Rectal smooth muscle tissue (tissue), 1 donor: ENCODE measurements around the gene PPP1R14B.
A peak's percentile ranks its signal among the peaks of the same experiment; 100 is the strongest.

Source experiments
- H3K27ac ChIP-seq: one replicate; pipeline ENCODE4 v1.7.0; 2013; ENCODE audit warnings: low read depth, low read length, inconsistent platforms
- H3K27me3 ChIP-seq: one replicate; pipeline ENCODE4 v1.7.0; 2013; ENCODE audit warnings: low read length; ENCODE audit not compliant: control insufficient read depth, insufficient read depth
- H3K36me3 ChIP-seq: one replicate; pipeline ENCODE4 v1.7.0; 2013; ENCODE audit warnings: low read length; ENCODE audit not compliant: control insufficient read depth, insufficient read depth
- H3K4me1 ChIP-seq: one replicate; pipeline ENCODE4 v1.7.0; 2013; ENCODE audit warnings: low read length; ENCODE audit not compliant: control insufficient read depth, insufficient read depth
- H3K4me3 ChIP-seq: one replicate; pipeline ENCODE4 v1.7.0; 2013; ENCODE audit warnings: low read length
- H3K9ac ChIP-seq: one replicate; pipeline ENCODE4 v1.7.0; 2013; ENCODE audit warnings: low read length

PPP1R14B gene

DNA sequence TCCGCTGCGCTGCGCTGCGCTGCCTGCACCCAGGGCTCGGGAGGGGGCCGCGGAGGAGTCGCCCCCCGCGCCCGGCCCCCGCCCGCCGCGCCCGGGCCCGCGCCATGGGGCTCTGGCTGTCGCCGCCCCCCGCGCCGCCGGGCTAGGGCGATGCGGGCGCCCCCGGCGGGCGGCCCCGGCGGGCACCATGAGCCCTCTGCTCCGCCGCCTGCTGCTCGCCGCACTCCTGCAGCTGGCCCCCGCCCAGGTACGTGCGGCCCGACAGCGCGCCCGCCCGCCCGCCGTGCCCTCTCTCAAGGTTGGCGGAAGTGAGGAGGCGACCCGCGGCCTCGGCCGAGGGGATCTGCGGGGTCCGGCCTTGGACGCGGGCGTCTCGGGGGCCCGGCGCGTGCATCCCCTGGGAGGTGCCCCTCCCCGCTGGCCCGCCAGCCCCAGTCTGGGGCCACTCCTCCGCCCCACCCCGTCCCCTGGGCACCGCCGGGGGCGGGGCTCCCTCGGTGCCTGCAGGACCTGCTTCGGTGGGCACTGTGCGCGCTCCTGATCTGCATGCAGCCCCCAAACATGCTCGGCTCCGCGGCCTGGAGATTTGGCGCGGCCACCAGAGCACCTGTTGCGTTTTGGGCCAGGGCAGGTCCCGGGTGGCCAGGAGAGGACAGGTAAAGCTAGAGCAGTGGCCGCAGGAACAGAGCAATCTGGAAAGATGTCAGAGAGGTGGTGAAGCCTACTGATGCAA, 11.9 kb downstream of the PPP1R14B start:
- Histone ChIP-seq H3K27me3 (no peaks in the 10 kb centered on the region), H3K36me3 (peaks cover 3% of the 10 kb centered on the region), H3K4me1 (peaks cover 14% of the 10 kb centered on the region), H3K27ac (peak overlapping the region; percentile 73), H3K4me3 (peak overlapping the region; percentile 77), H3K9ac (peak overlapping the region; percentile 32)

DNA sequence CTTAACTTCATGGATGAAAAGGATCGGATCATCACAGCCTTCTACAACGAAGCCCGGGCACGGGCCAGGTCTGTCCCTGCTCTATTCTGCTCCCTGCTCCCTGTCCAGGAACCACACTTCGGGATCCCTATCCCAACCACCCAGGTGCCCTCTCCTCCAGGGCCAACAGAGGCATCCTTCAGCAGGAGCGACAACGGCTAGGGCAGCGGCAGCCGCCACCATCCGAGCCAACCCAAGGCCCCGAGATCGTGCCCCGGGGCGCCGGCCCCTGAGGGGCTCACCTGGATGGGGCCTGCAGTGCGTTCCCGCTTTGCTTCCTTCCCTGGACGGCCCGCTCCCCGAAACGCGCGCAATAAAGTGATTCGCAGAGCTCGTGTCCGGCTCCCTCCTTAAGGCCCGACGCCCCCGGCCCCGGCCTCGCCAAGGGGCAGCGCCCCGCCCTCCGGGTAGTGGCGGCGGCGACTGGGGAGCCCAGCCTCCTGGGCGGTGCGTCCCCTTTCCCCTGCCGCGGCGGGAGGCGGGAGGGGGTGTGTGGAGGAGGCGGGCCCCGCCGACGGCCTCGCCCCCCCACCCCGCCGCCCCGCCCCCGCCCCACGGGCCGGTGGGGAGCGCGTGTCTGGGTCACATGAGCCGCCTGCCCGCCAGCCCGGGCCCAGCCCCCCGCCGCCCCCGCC, 12.7 kb downstream of the PPP1R14B start, which contains the start of gene VEGFB:
Gene VEGFB (plus strand): TSS at position 672 of the 674 bp plus-strand sequence. CDS start 250 bp downstream, outside the sequence.
- Histone ChIP-seq H3K4me1 (peaks cover 18% of the 10 kb centered on the region), H3K27ac (peak within 1 kb of the TSS; percentile 73), H3K4me3 (peak within 1 kb of the TSS; percentile 77), H3K9ac (peak within 1 kb of the TSS; percentile 81), H3K36me3 (peaks cover 3% of the 10 kb centered on the region), H3K27me3 (no peaks in the 10 kb centered on the region)

DNA sequence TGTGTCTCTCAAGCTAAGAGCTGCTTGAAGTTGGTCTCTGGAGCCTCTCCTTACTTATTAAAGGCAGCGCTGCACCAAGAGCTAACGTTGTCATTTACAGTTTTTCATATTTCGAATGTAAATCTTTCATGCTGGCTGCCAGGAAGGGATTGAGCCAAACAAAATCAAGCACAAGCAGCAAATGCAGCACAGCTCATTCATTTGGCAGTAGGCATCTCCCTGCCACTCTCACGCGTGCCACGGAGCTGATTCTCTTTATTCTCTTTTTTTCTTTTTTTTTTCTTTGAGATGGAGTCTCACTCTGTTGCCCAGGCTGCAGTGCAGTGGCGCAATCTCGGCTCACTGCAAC, 13.8 kb downstream of the PPP1R14B start:
- peaks cover 18% of the 10 kb centered on the region for H3K4me1 ChIP-seq
- H3K36me3 ChIP-seq, result peaks cover 2% of the 10 kb centered on the region
- H3K4me3 ChIP-seq, result no peak overlapping the region
- H3K9ac ChIP-seq, result no peak overlapping the region
- H3K27me3 ChIP-seq, result no peaks in the 10 kb centered on the region
- no peak overlapping the region for H3K27ac ChIP-seq

DNA sequence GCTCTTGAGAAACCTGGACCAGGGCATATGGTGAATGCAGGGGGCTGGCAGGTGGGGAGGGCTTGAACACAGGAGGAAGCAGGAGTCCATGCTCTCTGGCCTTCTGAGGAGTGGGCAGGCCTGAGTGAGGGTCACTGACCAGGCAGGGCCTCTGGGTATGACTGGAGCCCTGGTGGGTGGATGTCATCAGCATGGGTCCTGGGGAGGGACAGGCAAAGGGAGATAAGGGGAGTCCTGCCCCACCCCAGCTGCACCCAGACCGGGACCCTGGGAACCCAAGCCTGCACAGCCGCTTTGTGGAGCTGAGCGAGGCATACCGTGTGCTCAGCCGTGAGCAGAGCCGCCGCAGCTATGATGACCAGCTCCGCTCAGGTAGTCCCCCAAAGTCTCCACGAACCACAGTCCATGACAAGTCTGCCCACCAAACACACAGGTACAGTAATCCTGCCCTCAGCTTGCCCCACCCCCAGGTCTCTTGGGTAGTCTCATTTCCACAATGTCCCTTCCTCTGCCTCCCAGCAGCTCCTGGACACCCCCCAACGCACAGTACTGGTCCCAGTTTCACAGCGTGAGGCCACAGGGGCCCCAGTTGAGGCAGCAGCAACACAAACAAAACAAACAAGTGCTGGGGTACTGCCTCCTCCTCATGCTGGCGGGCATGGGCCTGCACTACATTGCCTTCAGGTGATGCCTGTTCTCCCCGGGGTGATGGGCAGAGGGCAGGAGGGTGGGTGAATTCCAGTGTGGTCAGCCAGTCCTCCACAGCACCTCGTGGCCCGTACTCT, 14.4 kb downstream of the PPP1R14B start:
- H3K4me1 ChIP-seq, result peaks cover 18% of the 10 kb centered on the region
- no peaks in the 10 kb centered on the region for H3K27me3 ChIP-seq
- H3K9ac ChIP-seq, result no peak overlapping the region
- no peak overlapping the region for H3K27ac ChIP-seq
- H3K36me3 ChIP-seq, result no peaks in the 10 kb centered on the region
- no peak overlapping the region for H3K4me3 ChIP-seq

DNA sequence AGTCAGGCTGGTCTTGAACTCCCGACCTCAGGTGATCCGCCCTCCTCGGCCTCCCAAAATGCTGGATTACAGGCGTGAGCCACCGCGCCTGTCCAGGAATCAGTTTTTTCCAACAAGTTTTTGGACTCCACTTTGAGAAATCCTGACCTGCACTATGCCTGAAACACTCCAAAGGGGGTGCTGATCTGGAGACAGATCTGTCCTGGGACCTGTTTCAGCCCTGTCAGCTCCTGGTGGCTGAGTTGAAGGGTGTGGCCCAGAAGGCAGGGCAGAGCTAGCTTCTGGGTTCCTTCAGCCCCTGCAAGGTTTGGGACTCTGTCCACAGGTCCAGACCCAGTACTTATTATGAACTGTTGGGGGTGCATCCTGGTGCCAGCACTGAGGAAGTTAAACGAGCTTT, 15.2 kb downstream of the PPP1R14B start:
- peaks cover 25% of the 10 kb centered on the region for H3K4me1 ChIP-seq
- H3K36me3 ChIP-seq, result no peaks in the 10 kb centered on the region
- no peak overlapping the region for H3K4me3 ChIP-seq
- no peak overlapping the region for H3K27ac ChIP-seq
- no peaks in the 10 kb centered on the region for H3K27me3 ChIP-seq
- H3K9ac ChIP-seq, result no peak overlapping the region

DNA sequence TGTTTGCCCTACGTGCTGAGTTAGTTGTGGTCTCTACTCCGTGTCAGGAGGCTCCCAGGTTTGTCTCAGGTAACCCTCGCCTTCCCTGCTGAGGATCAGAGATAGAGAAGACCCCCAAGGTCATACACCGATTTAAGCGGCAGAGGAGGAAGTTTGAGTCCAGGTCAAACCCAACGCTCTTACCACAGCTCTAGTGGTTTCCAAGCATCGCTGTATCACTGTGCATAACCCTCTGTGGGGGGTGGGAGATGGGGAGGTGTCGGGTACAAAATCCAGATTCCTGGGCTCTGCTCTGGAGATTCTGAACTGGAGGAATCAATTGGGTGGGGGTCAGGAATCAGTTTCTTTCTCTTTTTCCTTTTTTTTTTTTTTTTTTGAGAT, 15.8 kb downstream of the PPP1R14B start:
- Histone ChIP-seq H3K4me1 (peaks cover 27% of the 10 kb centered on the region), H3K27ac (peak overlapping the region; percentile 93), H3K4me3 (peak overlapping the region; percentile 91), H3K36me3 (no peaks in the 10 kb centered on the region), H3K9ac (peak overlapping the region; percentile 74), H3K27me3 (no peaks in the 10 kb centered on the region)

DNA sequence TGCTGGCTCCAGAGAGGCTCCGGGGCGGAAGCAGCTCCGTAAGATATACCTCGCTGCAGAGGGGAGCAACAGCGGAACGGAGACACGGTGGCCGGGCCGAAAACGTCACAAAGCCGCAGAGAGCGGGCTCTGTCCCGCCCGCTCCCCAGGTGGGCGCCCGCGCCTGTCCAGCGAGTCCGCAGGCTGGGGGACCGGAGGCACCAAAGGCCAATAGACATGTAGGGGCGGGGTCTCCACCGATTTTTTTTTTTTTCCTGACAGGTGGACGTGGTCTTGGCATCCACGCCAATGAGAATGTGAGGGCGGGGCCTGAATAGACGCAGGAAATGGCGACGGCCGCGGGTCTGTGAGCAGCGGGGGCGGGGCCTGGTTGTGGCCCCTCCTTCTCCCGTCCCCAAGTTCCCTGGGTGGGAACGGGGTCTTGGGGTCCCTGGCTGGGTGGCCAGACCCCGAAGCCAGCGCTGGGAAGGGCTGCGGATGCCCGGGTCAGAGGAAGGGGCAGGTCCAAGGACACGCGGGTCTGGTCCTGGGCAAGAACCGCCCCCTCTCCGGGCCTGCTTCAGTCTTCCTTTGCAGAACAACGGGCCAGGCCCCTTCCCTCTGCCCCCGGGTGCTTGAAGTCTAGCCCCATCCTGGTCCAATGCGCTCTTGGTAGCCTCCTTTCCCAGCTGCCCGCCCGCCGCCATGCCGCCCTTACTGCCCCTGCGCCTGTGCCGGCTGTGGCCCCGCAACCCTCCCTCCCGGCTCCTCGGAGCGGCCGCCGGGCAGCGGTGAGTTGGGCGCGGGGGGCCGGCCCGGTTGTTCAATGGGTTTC, 16.4 kb downstream of the PPP1R14B start, which contains the start of gene DNAJC4:
Gene DNAJC4 (plus strand): TSS at position 378 of the 814 bp plus-strand sequence. CDS start 307 bp downstream, at position 685.
- peak within 1 kb of the TSS; percentile 91 for H3K4me3 ChIP-seq
- no peaks in the 10 kb centered on the region for H3K36me3 ChIP-seq
- peak within 1 kb of the TSS; percentile 93 for H3K27ac ChIP-seq
- H3K4me1 ChIP-seq, result peaks cover 25% of the 10 kb centered on the region
- H3K27me3 ChIP-seq, result no peaks in the 10 kb centered on the region
- peak within 1 kb of the TSS; percentile 74 for H3K9ac ChIP-seq

DNA sequence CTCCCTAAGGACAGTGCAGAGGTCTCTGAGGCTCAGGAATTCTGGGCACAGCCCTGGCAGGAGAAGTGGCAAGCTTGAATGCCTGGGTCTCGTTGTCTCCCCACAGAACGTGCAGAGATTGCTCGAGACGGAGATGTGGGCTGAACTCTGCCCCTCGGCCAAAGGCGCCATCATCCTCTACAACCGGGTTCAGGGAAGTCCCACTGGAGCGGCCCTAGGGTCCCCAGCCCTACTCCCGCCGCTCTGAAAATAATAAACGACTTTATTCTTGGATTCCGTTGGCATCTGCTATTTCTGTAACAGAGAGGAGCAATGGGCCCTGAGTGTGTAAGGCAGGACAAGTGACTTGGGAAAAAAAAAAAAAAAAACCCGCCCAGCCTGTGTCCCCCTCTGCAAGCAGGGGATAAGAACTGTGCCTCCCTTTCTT, 17.0 kb downstream of the PPP1R14B start:
- Histone ChIP-seq H3K27ac (peak overlapping the region; percentile 93), H3K9ac (no peak overlapping the region), H3K4me3 (peak overlapping the region; percentile 91), H3K36me3 (no peaks in the 10 kb centered on the region), H3K4me1 (peaks cover 21% of the 10 kb centered on the region), H3K27me3 (no peaks in the 10 kb centered on the region)

DNA sequence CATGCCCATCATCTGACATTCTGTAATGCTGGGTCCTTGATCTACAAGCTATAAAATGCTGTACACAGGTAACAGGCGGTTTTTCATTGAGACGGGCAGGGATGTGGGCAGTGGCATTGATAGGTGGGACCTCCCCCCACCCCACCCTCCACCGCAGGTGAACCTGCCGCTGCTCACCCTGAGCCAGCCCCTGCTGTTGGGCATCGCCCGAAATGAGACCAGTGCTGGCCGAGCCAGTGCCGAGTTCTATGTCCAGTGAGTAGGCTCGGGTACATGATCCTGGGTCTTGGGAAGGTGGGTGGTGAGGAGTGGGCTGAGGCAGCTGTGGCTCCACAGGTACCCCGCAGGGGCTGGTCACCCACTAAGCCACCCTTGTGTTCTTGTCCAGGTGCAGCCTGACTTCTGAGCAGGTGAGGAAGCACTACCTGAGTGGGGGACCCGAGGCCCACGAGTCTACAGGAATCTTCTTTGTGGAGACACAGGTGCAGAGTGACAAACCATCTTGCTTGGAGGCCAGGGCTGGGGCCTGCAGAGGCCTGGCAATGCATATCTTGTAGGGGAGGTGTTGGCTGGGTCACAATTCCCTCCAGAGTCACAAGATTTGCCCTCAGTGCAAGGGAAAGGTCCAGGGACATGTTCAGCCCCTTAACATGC, 17.5 kb downstream of the PPP1R14B start:
- Histone ChIP-seq H3K9ac (no peak overlapping the region), H3K4me3 (peak overlapping the region; percentile 91), H3K36me3 (no peaks in the 10 kb centered on the region), H3K27me3 (no peaks in the 10 kb centered on the region), H3K4me1 (peaks cover 21% of the 10 kb centered on the region), H3K27ac (peak overlapping the region; percentile 93)

DNA sequence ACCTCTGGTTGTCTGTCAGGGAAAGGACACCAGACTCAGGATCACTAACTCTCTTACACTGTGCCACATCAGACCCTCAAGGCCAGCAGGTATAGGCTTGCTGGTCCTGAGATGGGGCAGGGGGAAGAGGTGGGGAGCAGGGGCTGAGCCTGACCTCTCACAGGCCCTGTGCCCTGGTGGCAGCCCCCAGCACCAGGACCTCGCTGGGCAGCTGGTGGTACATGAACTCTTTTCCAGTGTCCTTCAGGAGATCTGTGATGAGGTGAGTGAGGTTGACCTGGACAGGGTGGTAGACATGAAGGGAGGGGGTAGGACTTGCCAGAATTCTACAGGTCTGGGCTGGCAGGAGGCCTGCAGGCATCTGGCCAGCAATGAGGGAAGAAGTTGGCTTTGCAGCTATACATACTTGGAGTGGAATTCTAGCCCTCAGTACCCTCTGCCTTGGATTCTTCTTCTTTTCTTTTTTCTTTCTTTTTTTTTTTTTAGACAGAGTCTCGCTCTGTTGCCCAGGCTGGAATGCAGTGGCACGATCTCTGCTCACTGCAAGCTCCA, 19.3 kb downstream of the PPP1R14B start:
- Histone ChIP-seq H3K9ac (peak overlapping the region; percentile 19), H3K4me3 (peak overlapping the region; percentile 86), H3K27ac (no peak overlapping the region), H3K4me1 (peaks cover 14% of the 10 kb centered on the region), H3K36me3 (no peaks in the 10 kb centered on the region), H3K27me3 (no peaks in the 10 kb centered on the region)

DNA sequence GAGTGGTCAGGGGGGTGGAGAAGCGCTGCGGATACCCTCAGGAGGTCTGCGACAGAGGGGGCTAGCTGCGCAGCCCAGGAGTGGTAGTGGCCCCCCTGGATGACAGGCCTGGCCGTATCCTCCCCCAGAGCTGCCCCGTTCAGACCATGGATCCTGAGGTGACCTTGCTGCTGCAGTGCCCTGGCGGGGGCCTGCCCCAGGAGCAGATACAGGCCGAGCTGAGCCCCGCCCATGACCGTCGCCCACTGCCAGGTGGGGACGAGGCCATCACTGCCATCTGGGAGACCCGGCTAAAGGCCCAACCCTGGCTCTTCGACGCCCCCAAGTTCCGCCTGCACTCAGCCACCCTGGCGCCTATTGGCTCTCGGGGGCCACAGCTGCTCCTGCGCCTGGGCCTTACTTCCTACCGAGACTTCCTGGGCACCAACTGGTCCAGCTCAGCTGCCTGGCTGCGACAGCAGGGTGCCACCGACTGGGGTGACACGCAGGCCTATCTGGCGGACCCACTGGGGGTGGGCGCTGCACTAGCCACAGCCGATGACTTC, 20.2 kb downstream of the PPP1R14B start:
- peak overlapping the region; percentile 88 for H3K27ac ChIP-seq
- H3K4me1 ChIP-seq, result peaks cover 14% of the 10 kb centered on the region
- no peaks in the 10 kb centered on the region for H3K36me3 ChIP-seq
- no peaks in the 10 kb centered on the region for H3K27me3 ChIP-seq
- peak overlapping the region; percentile 89 for H3K9ac ChIP-seq
- H3K4me3 ChIP-seq, result peak overlapping the region; percentile 86
